CD4-positive, alpha-beta T cell treated with Interferon gamma for 1 hour (primary cell): ENCODE results near the gene JUP.
A peak's percentile ranks its signal among the peaks of the same experiment; 100 is the strongest.

Experiments
- DNase-seq: peaks from one replicate; pipeline ENCODE4 v3.0.0-alpha.2; 2020

The JUP gene

DNA sequence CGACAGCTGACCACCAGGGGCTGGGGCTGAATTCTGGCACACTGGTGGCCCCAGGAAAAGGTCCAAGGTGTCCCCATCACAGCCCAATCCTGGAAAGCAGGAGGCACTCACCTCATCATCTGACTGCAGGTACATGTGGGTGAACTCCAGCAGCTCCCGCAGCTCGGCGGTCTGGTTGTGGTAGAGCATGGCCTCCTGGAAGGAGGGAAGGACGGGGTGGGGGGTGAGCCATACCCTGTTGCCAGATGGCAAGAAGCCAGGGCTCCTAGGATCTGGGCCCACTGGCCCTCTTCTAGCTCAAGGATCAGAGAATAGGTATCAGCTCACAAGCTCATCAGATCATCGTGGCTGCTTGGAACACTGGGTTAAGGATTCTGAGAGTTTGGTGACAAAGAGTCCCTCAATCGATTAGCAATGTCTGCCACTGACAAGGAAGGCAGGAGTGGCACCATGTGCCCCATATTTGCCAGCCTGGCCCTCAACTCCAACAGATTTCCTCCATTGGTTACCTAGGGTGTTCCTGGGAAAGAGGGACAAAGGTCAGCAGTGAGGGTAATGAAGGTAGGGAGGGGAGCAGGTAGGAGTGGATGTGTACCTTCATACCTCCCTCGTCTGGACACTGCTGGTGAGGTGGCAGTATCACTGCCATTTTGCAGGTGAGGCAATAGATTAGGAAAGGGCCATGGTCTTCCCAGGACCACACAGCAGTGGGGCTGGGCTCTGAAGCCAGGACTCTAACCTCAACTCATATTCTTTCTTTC is 20.4 kb upstream of the JUP start:
- DNase-seq, result no peak

DNA sequence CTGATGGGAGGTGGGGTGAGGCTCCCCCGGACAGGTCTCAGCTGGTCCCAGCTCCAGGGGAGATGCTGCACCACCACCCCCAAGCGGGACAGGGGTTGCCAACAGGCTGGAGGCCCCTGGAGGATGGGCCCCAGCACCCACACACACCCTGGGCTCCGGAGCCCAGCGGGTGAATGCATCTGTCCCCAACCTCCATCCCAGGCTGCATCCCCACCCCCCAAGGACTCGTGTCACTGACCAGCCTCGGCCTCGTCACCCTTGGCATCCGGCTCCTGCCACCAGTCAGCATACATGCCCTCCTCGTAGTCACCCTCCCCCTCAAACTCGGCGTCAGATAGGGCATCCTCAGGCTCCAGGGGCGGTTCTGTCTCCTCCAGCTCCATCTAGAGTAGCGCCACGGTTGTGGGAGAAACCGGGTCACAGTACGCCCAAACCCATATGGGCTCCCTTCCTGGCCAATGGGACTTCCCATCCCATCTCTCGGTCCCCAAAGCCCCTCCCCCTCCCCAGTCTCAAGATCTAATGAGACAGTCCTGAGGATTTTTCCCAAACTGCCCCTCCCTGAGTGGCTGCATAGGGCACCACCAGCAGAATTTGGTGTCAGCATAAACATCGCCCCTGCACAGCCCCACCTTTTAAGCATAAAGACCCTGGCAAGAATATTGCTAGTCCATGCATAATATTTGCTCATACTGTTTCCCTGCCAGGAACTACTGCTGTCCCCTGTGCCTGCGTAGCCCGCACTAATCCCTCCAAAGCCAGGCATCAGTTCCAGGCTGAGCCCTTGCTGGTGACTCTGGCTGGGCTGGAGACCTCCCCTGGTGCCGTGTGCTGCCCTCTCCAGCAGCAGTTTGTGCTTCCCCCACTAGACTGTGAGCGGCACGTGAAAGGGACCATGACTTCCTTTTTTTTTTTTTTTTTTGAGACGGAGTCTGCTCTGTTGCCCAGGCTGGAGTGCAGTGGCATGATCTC is 16.8 kb upstream of the JUP start:
- no peak for DNase-seq

DNA sequence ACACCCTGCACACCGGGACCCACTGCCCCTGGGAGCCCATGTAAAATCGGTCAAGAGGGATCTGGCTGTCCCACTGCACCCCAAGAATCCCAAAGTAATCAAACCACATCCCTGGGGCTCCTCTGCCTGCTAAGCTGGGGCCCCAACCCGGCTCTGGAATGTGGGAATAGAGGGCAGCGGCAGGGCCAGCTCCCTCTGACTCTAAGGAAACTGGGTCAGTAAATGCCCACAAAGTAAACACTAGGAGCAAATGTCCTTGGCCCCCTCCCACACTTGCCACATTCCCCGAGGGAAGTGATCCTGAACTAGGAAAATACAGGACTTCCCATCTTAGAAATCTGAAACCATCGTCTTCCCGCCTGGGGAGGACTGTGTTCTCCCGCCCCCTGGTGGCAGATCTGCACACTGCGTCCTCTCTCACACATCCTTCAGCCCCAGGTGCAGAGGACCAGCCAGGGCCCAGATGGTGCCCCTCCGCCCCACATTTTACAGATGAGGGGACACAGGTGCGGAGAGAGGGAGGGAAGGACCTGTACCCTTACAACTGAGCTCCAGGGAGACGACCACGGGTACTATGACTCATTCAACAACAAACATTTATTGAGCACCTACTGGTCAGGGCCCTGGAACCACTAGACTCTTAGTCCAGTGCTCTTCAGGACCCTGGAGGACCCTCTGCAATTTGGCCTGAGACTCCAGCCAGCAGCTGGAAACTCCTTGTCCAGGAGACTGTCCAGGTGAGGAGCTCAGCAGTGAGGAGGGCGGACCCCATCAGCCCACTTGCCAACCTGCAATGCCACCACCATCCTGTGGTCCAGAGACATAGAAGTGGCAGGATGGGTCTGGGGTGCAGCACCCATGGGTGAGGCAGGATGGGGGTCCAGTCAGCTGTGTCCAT is 15.1 kb upstream of the JUP start:
- peak; percentile 55 for DNase-seq

DNA sequence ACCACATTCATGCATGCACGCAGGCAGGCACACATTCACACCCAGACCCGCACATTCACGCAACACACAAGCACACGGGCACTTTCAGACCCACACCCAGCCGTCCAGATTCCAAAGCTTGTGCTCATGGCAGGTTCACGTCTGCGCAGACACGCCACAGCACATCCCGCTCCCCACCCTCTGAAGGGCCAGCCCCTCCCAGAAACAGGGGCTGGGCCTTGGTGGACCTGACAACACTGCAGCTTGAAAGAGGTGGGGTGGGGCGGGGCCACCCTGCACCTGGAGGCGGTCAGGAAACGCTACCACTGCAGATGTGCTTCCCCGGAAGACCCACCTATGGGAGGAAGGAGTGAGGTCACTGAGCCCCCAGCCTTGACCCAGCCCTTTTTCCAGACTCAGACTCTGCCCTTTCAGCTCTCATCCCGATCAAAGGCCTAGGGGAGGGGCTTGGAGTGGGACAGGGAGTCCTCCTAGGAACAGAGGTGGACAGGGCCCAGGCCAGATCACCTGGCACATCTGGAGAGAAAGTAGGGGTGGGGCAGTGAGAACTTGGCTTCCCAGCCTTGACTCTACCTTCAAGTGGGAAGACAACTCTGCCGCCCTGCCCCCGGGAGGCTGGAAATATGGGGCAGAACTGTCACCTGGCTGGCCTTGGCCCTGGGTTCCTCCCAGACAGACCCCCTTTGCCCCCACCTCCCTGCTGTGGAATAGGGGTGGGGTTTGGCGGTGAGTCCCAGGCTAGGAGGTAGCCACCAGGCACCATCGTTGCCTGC is 14.3 kb upstream of the JUP start:
- DNase-seq, result no peak

DNA sequence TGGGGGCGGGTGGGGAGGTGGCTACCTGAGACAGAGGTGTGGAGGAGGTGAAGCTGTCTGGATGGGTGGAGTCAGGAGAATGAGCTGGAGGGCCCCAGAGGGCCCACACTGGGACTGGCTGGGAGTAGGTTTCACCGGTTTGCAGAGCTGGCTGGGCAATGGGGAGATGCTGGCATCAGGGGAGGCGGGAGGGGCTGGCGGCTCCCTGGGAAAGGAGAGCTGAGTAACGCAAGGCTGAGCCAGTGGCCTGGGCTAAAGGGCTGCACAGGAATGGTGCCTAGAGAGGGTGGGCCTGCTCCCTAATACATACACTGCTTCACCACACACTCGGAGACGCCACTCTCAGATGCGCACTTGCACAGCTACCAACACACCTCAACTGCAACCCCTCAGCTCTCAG is 12.9 kb upstream of the JUP start:
- no peak for DNase-seq

DNA sequence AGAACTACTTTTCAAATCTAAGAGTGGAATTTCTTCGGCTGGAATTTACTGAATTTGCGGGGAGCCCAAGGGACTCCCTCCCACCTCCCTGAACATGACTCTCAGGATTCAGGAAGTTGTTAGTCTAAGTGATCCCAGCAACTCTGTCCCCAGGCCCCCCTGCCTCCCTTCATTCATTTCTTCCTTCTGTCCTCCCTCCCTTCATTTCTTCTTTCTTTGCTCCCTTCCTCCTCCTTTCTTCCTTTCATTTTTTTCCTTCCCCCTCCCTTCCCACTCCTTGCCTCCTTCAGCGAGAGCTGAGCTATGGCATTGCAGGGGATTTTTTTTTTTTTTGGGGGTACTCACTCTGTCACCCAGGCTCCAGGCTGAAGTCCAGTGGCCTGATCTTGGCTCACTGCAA is 10.9 kb upstream of the JUP start:
- DNase-seq, result no peak

DNA sequence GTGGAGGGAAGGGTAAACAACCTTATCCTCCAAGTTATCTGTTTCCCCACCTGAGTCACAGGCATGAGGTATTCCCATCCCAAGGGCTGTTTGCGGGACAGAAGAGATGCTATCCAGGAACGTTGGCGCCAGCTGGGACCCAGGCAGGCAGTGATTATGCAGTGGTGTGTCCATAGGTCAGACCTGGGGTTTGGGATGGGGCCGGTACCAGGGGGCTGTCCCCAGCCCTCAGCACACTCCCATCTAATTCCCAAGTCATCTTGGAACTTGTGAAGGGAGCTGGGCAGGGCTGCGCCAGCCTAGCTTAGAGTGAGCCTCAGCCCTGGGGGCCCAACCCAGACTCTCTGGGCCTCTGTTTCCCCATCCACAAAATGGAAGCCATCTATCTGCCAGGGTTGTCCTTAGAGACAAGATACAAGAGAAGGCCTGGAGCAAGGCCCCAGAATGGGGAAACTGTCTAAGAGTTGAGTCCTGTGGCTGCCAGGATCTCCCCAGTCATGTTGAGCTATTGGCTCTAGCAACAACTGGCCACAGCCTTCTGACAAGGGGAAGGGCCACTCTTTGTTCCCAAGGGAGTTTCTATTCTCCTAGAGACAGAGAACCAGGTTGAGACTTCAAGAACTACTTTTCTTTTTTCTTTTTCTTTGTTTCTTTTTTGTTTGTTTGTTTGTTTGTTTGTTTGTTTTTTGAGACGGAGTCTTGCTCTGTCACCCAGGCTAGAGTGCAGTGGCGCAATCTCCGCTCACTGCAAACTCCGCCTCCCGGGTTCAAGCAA is 9.8 kb upstream of the JUP start:
- no peak for DNase-seq

DNA sequence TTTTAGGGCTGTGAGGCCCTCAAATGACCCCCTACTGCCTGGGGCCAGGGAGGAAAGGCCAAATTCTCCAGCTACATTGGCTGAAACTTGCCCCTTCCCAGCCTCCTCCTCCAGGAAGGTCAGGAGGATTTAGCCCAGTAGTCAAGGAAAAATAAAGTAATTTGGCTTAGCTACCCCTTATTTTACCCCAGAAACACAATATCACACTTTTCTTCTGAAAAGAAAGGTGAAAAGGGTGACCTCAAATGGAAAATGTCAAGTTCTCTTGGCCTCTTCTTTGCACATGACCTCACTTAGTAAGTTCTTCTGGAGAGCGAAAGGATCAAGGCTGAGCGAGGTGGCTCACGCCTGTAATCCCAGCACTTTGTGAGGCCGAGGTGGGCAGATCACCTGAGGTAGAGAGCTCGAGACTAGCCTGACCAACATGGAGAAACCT is 8.0 kb upstream of the JUP start:
- DNase-seq, result no peak

DNA sequence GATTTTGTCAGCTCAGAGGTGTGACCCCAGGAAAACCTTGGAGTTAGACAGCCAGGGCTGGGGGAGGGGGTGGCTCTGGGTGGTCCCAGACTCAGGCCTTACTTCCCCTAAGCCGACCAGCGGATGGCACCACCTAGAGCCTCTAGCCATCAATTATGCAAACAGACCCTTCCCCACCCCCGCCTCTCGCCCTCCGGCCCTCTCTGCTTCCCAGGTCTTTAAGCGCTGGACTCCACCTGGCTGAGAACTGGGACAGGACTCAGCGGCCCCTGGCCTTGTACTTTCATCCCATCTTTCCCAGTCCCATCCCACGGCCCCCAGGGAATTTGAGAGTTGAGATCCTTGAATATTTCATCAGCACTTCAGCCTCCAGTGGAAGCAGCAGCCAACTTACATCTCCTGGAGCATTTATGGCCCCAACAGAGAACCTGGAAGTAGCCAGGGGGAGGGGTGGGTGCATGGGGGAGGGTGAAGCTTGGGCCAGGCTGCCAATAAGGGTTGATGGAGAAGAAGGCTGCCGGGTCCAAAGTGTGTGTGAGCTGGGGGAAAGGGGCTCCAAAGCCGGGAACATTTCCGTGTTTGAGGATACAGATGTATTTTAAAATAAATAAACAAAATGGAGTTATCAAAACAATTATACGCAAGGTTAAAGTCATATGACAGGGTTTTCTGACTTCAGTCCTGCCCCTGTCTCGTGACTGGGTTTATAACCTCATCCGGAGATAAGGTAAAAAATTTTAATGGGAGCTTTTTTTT is 7.5 kb upstream of the JUP start:
- DNase-seq, result no peak

DNA sequence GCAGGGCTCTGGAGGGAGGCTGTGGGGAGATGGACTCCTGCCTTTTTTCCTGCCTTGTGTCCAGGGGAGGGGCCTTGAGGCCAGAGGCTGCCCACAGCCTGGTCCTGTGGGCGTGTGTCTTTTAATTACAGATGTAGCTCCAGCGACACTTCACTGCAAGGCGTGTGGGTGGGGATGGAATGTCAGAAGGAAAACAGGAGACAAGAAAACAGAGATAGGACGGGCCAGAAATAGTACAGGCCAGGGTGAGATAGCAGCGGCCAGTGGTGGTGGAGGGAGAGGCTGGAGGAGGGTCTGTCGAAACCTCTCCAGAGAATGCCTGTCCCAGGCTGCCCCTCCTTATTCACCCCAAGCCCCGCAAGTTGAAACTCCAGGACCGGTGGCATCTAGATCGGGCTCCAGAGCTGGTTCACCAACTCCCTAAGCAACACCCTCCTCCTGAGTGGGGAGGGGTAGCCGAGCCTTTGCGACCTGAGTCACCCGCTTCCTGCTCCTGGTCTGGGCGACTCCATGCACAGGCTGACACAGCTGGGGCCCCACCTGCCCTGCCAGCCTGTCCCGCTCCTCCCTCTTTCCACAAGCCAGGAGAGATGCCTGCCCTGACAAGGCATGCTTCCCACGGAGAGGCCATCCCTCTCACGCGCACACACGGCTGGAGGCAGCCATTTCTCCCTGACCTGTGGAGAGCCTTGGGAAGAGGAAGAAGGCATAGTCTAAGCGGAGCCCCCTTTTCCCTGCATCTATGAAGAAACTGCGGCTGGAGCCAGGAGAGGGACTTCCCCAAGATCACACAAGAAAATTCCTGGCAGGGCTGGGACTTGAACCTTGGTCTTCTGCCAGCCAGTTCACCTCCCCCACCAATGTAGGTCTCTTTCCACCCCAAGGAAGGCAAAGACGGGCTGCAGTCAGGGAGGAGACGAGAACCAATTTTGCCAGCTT is 6.6 kb upstream of the JUP start:
- DNase-seq, result no peak

DNA sequence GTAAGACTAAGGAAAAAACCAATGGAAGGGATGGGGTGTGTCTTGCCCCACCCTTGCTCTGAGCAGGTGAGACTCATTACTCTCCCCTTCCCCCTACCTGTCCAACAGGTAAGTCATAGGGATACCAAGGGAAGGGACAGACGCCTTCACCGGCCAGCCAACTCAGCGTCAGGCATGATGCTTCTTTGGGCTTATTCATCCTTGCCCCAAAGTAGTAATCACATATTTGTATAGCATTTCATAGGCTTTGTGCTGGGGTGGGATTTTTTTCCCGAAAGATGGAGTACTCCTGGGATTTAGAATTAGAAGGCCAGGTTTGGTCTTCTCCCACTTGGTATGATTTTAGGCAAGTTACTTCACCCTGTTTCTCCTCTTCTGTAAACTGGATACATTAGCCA is 509 bp upstream of the JUP start:
- DNase-seq, result no peak

DNA sequence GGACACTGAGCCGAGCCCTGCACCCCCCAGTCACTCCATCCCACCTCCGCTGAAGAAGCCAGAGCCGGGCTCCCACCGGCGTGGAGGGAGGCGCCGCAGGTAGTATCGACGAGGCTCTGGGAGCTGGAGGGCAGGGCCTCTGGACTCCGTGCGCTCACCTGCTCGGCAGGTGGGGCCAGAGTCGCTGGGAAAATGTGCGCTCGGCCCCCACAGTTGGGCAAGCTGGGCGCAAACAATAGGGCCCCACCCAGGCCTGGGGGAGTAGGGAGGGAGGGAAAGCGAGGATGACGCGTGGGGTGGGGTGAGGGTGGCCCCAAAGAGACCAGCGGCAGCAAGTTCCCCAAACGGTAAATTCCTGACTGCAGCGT is 668 bp downstream of the JUP start:
- DNase-seq, result peak; percentile 23

DNA sequence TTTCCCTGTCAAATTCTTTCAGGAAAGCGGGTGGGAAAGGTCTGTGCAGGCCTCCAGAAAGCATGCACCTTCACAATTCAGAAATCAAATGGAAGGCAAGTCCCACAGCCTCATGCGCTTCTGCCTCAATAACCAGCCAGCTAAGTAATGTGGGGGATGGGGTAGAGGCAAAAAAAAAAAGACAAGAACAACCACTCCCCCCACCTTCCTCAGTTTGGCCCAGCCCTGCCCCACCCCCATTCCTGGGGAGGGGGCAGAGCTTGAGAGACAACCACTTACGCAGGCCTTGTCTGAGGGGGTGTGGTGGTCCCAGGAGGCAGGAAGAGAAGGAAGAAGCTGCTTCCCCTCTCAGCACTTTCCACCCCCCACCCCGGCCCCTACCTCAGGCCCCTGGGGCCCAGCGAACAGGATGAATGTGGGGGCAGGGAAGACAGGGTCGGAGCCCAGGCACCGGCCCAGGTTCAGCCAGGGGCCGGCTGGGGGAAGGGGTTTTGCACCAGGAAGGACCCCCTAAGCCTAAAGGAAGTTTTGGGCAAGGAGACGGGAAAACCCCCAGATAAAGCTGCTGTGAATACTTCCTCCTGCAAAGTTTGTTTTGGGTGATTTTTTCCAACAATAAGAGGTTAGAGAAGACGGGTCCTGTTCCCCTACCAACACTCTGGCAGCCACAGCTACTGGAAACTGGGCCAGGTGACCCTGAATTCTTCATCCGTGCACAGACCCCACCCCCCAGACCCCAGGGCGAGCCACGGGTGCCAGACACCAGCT is 1.2 kb downstream of the JUP start:
- DNase-seq, result peak; percentile 63

DNA sequence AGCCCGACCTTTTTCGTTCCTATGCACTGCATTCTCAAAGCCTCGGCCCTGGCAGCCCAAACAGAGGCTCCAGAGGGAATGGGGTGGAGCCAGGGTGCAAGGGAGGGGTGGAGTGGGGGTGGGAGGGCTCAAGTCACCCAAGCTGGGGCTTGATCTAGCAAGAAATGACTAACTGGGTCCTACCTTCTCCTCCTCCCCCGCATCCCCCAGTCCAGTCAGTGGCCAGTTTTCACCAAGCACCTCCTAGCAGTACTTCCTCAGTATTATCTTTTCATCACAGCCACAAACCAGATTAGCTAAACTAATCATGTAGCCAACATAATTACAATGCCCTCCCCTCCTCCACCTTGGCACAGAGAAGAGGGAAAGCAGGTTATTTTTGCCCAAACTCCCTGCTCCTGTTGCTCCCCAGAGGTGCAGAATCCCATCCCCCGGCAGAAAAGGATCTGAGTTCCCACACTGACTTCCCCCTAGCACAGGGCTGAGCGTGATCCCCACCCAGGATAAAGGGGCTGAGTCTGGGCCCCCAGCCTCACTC is 2.2 kb downstream of the JUP start:
- DNase-seq, result no peak

DNA sequence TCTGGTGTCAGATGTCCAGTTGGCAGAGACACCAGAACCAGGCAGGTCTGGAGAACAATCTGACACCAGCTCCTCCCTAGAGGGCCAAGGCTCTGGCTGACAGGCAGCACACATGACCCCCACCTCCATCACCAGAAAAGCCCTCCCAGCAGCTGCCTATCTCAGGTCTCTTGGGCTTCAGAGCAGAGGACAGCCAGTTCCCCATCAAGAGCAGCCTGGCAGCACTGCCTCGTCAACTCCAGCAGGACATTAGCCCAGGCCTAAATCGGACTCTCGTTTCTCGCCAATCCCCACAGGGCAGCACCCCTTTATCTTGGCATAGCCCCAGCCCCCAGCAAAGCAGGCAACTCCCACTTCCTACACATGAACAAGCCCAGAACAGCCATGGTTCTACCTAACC is 4.4 kb downstream of the JUP start:
- DNase-seq, result no peak

DNA sequence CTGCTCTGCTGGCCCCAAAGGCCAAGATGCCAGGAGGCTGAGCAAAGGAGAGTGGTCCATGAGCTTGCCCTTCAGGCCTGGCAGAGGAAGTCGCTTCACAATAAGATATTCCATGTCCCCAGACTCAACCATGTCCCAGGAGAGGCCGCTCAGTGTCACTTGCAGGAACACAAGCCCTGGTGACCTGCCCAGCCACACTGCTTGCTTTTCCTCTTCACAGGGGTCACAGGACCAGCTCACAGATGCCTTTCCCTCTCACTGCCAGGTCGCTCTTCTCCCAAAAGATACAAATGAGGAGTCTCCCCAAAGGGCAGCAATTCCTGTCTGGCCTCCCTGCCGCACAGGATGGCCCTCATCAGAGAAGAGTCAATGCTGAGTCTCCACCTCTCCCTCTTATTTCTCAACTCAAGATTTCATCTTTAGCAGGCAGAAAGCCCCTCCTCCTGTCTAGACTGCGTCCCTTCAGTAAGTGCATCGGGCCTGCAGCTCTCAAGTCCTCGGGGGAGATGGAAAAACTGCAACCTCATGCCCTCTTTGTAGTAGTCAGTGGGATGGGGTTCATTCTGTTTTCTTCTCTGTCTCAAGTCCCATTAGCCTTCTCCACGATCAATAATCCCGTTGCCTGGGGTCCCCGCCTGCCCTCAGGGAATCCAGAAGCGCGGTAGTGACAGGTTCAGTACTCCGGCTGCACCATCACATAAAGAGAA is 5.0 kb downstream of the JUP start:
- no peak for DNase-seq

DNA sequence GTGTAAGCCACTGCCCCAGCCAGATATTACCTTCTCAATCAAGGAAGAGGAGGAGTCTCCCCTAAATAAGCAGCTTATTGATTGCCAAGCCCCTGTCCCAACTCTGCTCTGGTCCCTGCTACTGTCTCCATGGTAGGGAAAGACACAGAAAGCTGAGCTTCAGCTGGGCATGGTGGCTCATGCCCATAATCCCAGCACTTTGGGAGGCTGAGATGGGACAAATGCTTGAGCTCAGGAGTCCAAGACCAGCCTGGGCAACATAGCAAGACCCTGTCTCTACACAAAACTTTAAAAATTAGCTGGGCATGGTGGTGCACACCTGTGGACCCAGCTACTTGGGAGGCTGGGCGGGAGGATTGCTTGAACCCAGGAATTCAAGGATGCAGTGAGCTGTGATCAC is 6.6 kb downstream of the JUP start:
- DNase-seq, result no peak
